ENCODE measurements around the gene LENG1. TPM values are rescaled to one million over a fixed set of nuclear protein-coding genes. Genes with fewer than 3 reads are reported as not detected.

LENG1 gene
- total and polyA plus RNA-seq, 9 of the 15 experiments (the other 6 are each of a cell fraction or from before 2014, with no cell fraction given) = 0.30 to 10.5 (median 4.7) TPM

- TF ChIP-seq CBFB (CRISPR knock-in tag; IDR thresholded peaks at IDR 0.05) (no peak), CC2D1A (IDR thresholded peaks at IDR 0.05) (peak; percentile 66), ARID3B (CRISPR knock-in tag; IDR thresholded peaks at IDR 0.05; ENCODE audit: borderline replicate concordance) (no peak), CTBP1 (IDR thresholded peaks at IDR 0.05; ENCODE audit: borderline replicate concordance) (peak; percentile 99), TCFL5 (CRISPR knock-in tag; conservative IDR thresholded peaks at IDR 0.05) (no peak), TRIM24 (IDR thresholded peaks at IDR 0.05) (no peak), KLF1 (tag; IDR thresholded peaks at IDR 0.05) (no peak), SMAD3 (CRISPR knock-in tag; conservative IDR thresholded peaks at IDR 0.05) (no peak), CLOCK (CRISPR knock-in tag; IDR thresholded peaks at IDR 0.05; ENCODE audit: borderline replicate concordance) (no peak), NR3C1 (CRISPR knock-in tag; IDR thresholded peaks at IDR 0.05) (no peak), MED1 (CRISPR knock-in tag; IDR thresholded peaks at IDR 0.05; ENCODE audit: borderline replicate concordance) (no peak), HINFP (tag; conservative IDR thresholded peaks at IDR 0.05; ENCODE audit: low read depth) (no peak), CREB5 (CRISPR knock-in tag; IDR thresholded peaks at IDR 0.05) (no peak), TEAD2 (tag; IDR thresholded peaks at IDR 0.05) (no peak), NBN (IDR thresholded peaks at IDR 0.05; ENCODE audit: low read depth) (peak; percentile 77; the same call in 1 of the 2 replicates), ZNF143 (CRISPR knock-in tag; IDR thresholded peaks at IDR 0.05) (no peak)
Observed at GRCh38 chr19:54188215-54188871, 28.8 kb upstream of the LENG1 start (continued).

All from K562 (cell line).